ENCODE data around the gene GRIA4.
"Not testable (repeated sequence)": the region's sequence is repeated elsewhere in the genome, so short reads cannot be mapped to it uniquely, and the experiment has no call there.

The GRIA4 gene

DNA sequence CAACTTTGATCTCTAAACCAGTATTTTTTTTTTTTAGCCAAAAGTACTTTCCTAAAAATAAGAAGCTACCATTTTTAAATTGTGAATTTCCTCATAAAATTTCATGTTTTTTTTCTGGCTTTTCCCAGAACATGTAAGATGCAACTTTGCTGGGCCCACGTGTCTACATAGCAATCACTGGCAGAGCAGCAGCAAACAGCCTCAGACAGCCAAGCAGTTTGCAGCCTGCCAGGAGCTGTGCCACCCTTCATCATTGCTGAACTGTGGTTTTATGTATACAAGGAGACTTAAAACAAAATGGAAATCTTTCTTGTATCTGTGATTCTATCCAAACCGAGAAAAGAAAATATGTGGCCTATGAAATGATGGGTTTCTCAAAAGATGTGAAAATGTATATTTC is 110.2 kb downstream of the GRIA4 start:
- no peak for DNase-seq (ENCODE audit: low read depth)

- no peak for DNase-seq (ENCODE audit: low read depth)
Observed at GRCh38 chr11:105723269-105723668, 113.4 kb downstream of the GRIA4 start.

DNA sequence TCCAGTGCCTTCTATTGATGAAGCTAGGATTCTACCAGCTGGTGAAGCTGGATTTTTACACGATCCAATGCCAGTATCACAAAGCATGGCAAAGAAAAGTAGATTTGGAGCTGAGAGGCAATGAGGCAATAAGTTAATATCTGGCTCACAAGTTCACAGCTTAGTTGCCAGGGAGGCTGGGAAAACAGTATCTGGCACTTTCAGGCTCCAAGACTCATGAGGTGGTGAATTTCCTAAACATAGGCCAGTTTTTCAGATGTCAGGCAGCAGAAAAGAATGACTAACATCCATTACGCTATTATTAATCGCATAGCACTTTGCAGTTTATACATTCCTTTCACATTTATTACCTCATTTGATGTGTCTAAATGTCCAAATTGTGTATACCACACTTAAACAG is 122.7 kb downstream of the GRIA4 start:
- DNase-seq (ENCODE audit: low read depth): no peak

- no peak for DNase-seq (ENCODE audit: low read depth)
Observed at GRCh38 chr11:105734426-105734825, 124.6 kb downstream of the GRIA4 start.

GRCh38 chr11:105738251-105738650 is 128.4 kb downstream of the GRIA4 start:
- no peak for DNase-seq (ENCODE audit: low read depth)

- no peak for DNase-seq (ENCODE audit: low read depth)
Observed at GRCh38 chr11:105738986-105739795, 129.3 kb downstream of the GRIA4 start.

- DNase-seq (ENCODE audit: low read depth): no peak
Observed at GRCh38 chr11:105740164-105740903, 130.5 kb downstream of the GRIA4 start.

DNA sequence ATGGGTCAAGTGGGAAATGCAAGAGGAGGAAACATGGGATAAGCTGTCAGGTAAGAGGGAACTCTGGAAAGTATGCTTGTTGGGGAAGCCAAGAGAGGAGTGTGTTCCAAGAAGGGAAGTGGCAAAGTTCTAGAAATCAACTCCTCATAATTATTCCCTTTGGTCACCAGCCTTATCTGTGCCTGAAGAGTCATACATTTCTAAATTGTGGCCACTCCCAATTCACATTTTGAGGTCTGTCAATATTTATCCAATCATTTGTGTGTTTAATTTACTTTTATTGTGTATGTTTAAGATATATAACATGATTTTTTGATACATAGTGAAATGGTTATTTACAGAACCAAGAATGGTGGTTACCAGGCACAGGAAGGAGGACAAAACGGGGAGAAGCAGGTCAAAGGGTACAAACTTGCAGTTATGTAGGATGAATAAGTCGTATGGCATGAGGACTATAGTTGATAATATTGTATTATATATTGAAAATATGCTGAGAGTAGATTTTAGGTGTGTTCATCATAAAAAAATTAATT is 131.7 kb downstream of the GRIA4 start:
- no peak for DNase-seq (ENCODE audit: low read depth)

DNA sequence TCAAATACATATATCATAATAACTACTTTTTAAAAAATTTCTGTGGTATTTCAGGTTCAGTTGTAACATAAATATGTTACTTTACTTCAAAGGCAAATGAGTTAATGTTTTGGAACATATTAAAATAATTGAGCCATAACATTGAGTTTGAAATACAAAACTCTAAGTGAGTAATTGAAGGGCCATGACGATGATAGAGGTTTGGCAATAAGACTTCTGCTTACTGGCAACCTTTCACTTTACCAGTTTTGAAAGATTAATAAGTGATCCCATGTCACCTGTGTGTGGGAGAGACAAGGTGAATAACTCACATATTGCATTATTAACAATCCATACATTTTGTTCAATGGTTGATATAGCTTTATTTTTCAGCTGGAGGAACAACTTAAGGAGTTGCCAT is 144.4 kb downstream of the GRIA4 start:
- no peak for DNase-seq (ENCODE audit: low read depth)

DNA sequence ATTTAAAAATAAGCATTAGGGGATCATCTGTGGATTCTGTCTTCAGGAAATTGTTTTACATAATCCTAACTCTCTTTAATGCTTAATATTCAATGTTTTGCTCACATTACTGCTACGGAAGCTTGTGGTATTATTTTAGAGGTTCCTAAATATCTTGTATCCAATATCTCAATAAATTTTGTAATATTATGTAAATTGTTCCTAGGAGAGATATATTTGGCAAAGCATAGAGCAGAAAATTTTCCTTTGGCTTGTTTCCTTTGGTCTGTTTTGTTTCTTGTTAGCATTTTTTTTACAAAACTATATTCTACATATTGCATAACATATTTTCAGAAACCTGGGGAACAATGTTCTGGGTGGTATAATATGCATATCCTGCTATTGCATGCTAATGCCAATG is 144.8 kb downstream of the GRIA4 start:
- no peak for DNase-seq (ENCODE audit: low read depth)

- no peak for DNase-seq (ENCODE audit: low read depth)
Observed at GRCh38 chr11:105757107-105757506, 147.2 kb downstream of the GRIA4 start.

GRCh38 chr11:105763594-105763993 is 153.7 kb downstream of the GRIA4 start:
- no peak for DNase-seq (ENCODE audit: low read depth)

DNA sequence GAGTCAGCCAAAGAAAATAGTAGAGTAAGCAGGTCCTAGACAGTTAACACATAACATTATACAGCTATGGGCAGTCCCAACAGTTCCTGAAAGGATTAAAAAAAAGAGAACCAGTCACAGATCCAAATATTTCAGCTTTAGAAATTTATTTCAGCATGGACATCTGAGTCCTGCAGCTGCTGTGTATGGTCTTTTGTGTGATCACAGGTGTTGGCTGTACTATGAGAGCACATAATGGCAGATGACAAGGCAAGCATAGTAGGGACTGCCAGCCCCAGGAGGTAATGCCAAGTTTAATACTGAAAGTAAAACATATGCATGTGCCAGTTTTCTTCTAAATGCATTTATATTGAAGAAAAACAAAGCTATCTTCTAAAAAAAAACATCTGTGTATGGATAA is 158.1 kb downstream of the GRIA4 start:
- no peak for DNase-seq (ENCODE audit: low read depth)

DNA sequence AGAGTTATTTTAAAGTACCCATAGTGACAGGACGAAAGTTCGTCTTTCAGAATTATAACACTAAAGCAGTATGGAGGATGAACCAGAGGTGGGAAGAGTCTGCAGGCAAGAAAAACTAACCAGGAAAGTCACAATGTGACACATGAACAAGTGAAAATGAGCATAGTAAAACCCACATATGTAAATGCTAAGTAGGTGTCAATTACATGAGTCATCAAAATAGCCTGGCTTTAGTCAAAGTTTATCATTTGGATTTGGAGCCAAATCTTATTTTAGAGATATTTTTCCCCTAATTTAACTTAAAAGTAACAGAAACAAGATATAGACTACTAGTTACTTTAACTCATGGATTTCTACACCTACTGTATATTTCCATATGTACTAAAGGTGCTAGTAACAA is 159.8 kb downstream of the GRIA4 start:
- DNase-seq (ENCODE audit: low read depth): no peak

DNA sequence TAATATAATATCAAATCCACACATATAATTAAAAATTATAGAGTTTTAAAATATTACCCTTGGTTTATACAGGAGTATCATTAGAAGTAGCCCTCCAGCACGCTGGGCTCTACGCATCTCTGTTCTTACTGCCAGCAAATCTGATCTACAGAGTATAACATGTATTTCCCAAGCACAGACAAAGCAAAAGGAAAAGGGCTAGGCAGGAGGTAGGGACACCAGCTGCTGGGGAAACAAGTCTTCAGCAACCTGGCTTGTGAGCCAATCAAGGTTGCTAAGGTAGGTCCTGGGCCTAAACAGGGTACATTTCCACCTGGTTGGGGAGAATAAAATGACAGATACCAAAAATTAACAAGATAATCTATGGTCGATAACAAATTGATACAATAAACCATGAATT is 163.6 kb downstream of the GRIA4 start:
- not testable (repeated sequence) for DNase-seq (ENCODE audit: low read depth)

GRCh38 chr11:105774899-105775298 is 165.0 kb downstream of the GRIA4 start:
- no peak for DNase-seq (ENCODE audit: low read depth)

GRCh38 chr11:105780781-105781525 is 171.1 kb downstream of the GRIA4 start:
- no peak for DNase-seq (ENCODE audit: low read depth)

- no peak for DNase-seq (ENCODE audit: low read depth)
Observed at GRCh38 chr11:105781807-105782206, 171.9 kb downstream of the GRIA4 start.

DNA sequence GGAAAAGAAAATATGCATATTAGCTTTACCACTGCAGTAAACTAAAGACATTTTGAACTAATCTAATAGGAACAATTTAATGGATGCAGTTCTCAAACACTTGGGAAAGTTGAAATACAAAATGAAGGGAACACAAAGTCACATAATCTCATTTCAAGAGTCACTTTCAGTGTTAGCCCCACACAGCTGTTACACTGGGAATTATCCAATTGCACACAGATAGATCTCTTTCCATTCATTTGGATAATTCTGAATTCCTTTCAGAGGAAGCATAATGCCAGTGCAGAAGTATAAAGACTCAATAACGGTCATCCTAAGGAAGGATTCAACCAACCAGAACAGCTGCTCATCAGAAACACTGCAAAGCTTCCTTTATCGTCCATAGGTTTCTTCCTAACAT is 173.3 kb downstream of the GRIA4 start:
- DNase-seq (ENCODE audit: low read depth): no peak

GRCh38 chr11:105785850-105786249 is 176.0 kb downstream of the GRIA4 start:
- not testable (repeated sequence) for DNase-seq (ENCODE audit: low read depth)

- no peak for DNase-seq (ENCODE audit: low read depth)
Observed at GRCh38 chr11:105786741-105787140, 176.9 kb downstream of the GRIA4 start.

DNA sequence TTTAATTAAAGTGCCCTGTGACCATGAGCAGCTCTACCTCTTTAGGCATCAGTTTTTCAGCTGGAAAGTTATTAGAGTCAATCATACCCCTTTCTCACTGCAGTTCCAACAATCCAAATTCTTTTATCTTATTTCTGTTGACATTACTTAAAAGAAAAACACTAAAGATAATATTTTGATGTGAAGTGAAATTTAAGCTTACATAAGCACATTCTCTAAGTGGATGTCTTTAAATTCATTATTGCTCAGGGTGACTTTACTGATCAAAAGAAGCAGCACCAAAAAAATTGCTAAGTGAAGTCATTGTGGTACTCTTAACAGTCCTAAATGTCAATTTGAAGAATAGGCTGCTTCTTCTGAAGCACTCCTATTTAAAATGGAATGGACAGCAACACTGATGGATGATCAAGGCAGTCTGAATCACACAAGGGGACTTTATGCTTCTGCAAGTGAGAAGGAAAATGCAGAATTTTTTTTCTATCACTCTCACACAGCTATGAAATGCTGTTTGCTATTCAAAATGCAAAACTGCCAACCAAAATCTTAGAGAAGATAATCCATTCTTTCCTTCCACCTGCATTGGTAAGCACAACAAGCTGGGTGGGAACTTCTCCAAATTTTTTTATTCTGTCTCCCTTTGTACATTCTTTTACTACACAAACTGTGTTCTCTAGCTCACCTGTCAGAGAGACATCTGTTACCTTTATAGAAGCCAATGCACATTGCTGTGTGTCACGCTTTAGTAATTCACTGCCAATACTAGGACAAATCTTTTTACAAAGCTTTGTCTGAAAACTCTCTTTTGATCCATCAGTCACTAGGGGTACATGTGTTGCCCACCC is 179.9 kb downstream of the GRIA4 start:
- DNase-seq (ENCODE audit: low read depth): no peak

Data from HS-5 (cell line).